Prostate gland (tissue), 2 donors: Measurements from ENCODE around the gene PRAC1.

Source experiments
- POLR2A ChIP-seq: fragments of 450-650 bp; IDR thresholded peaks from one replicate; pipeline ENCODE4 v1.6.1; 2016; ENCODE audit warnings: antibody characterized with exemption, mild to moderate bottlenecking
- TF ChIP-seq, protein P1 (sequence below), 4 experiments: fragments of 200-600 bp in 2 of 4; fragments of 450-650 bp in 2 of 4; sonication (generic) in 2 of 4; IDR thresholded peaks; 1 replicate in 3 of 4; 2 replicates in 1 of 4; pipeline ENCODE4 v1.5.1; 2016 to 2019; ENCODE audit warnings: antibody characterized with exemption in 4 of 4, mild to moderate bottlenecking in 2 of 4, moderate library complexity in 2 of 4

DNA sequence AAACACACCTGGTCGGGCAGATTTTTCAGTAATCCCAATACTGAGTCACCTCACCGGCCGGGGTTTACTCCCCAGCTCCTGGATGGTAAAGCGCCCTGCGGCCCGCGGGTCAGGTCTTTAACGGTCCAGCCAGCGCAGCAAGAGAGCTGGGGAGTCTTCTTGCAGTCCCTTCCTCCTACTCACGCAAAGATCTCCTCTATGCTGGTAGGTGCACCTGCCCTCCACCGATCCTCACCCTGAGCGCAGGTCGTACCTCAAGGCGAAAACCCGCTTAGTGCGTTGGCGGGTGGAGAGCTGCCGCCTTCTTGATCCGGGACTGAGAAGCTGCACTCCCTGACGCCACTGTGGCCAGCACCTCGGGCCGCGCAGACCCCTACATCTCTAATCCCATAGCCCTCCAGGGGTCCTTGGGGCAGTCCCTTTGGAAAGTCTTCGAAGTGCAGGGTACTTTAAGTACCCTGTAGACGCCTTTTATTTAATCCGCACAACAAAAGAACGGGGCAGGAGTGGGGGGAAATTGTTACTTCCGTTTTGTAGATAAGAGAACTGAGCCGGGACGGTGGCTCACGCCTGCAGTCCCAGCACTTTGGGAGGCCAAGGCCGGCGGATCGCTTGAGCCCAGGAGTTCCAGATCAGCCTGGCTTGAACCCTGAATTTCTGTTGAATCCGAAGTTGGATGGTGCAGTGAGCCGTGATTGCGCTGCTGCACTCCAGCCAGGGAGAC, 16.6 kb upstream of the PRAC1 start:
- TF ChIP-seq, protein P1, sequence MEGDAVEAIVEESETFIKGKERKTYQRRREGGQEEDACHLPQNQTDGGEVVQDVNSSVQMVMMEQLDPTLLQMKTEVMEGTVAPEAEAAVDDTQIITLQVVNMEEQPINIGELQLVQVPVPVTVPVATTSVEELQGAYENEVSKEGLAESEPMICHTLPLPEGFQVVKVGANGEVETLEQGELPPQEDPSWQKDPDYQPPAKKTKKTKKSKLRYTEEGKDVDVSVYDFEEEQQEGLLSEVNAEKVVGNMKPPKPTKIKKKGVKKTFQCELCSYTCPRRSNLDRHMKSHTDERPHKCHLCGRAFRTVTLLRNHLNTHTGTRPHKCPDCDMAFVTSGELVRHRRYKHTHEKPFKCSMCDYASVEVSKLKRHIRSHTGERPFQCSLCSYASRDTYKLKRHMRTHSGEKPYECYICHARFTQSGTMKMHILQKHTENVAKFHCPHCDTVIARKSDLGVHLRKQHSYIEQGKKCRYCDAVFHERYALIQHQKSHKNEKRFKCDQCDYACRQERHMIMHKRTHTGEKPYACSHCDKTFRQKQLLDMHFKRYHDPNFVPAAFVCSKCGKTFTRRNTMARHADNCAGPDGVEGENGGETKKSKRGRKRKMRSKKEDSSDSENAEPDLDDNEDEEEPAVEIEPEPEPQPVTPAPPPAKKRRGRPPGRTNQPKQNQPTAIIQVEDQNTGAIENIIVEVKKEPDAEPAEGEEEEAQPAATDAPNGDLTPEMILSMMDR (IDR thresholded peaks at IDR 0.05) = no peak
- TF ChIP-seq POLR2A = no peak
